ENCODE results near the gene ELMO1.

GRCh38 chr7:37201876-37202198, 246.8 kb downstream of the ELMO1 start:
- TF ChIP-seq CTCF (IDR thresholded peaks at IDR 0.05) (no peak), POLR2A (IDR thresholded peaks at IDR 0.05) (no peak), EP300 (IDR thresholded peaks at IDR 0.05) (no peak)

Data from ovary (tissue), 3 donors.